ENCODE results near the gene CACTIN.

Gene CACTIN

DNA sequence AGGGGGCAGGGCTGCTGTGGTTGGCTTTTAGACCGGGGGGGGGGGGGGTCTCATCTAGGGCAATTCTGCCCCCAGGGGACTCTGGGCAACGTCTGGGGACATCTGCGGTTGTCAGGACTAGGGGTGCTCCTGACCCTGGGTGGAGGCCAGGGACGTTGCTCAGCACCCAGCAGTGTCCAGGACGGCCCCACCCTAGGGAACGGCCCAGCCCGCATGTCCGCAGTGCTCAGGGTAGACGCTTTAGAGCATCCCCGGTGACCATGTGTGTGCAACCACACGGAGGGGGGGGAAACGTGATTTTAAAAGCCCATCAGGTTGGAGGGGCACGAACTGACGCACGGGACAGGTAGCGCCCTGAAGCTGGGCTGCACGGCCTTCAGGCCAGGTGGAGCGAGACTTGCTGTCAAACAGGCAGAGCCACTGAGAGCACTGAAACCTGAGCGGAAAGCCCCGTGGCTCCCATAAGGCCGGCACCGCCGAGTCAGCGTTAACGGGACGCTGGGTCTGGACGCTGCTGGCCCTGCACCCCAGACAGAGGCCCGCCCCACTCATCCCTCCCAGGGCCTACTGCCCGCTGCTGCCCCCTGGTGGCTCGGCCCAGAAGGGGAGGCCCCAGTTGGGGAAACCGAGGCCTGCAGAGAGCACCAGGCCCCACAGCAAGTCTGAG lies 8.3 kb downstream of the CACTIN start:
- no peak overlapping the region for H3K27ac ChIP-seq
- TF ChIP-seq, protein P1, sequence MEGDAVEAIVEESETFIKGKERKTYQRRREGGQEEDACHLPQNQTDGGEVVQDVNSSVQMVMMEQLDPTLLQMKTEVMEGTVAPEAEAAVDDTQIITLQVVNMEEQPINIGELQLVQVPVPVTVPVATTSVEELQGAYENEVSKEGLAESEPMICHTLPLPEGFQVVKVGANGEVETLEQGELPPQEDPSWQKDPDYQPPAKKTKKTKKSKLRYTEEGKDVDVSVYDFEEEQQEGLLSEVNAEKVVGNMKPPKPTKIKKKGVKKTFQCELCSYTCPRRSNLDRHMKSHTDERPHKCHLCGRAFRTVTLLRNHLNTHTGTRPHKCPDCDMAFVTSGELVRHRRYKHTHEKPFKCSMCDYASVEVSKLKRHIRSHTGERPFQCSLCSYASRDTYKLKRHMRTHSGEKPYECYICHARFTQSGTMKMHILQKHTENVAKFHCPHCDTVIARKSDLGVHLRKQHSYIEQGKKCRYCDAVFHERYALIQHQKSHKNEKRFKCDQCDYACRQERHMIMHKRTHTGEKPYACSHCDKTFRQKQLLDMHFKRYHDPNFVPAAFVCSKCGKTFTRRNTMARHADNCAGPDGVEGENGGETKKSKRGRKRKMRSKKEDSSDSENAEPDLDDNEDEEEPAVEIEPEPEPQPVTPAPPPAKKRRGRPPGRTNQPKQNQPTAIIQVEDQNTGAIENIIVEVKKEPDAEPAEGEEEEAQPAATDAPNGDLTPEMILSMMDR (conservative IDR thresholded peaks at IDR 0.05), result peak; percentile 68

DNA sequence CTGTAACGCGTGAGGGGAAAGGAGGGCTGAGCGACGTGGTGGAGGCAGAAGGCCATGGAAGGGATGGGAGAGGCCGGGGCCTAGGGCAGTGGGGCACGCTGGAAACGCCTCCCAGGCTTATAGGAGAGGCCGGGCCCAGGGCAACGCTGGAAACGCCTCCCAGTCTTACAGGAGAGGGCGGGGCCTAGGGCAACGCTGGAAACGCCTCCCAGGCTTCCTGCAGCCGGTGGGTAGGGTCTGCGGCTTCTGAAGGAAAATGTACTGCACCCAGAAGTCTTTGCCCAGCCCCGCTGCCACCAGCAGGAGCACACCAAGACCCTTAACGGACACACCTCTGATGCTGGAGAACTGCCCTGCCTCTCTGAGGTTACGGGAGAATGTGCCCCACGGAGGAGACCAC lies 9.1 kb downstream of the CACTIN start:
- H3K27ac ChIP-seq, result no peak overlapping the region
- TF ChIP-seq, protein P1 (conservative IDR thresholded peaks at IDR 0.05), result no peak

DNA sequence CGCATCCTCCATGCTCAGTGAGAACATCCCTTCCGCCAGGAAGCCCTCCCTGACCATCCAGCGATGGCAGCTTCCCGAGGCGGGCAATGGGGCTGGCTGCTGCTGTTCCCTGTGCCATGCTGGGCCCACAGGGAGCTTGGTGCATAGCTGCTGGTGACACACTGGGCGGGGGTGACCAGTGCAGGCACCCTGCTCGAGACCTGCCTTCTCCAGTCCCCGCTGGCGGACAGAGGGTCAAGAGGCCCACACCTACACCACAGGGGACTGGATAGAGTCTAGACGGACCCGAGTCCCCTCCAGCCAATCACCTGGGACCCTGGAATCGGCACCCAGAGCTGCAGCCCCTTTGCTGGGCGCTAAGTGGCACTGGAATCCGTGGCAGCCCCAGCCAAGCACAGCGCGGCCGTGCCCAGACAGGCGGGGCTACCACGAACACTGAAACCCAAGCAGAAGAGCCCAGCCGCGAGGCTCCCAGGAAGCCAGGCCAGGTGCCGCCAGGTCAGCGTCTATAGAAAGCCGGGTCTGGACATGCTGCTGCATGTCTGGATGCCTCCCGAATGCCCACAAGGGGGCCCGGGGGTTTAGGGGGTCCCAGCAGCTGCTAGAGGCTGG lies 11.0 kb downstream of the CACTIN start:
- TF ChIP-seq, protein P1 (conservative IDR thresholded peaks at IDR 0.05), result no peak
- H3K27ac ChIP-seq, result no peak overlapping the region

DNA sequence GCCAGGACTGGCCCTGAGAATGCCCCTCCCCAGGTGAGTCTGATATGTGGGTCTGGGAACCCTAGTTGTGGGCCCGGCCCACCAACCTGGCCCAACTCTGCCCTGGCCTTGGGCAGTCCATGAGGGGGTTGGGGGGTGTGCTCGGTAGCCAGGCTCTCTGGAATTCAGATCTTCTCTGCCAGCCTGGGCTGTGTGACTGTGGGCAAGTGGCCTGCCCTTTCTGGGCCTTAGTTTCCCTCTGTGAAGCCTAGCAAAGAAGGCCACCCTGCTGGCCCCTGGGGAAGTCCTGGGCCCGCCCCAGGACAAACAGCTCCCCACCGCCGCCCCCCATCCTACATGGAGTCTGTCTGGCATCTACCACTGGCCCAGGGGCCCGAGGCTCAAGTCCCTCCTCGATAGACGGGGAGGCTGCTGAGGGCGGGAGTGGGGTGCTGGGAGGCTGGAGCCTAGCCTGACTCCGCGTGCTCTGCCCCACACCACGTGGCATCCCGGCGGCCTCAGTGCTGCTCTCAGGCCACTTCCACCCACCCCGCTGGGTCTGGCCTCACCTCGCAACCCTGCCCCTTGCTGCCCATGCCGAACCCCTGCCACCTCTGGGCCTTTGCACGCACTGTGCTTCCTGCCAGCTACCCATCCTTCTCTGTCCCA lies 11.6 kb downstream of the CACTIN start:
- TF ChIP-seq, protein P1 (conservative IDR thresholded peaks at IDR 0.05), result no peak
- H3K27ac ChIP-seq, result no peak overlapping the region

DNA sequence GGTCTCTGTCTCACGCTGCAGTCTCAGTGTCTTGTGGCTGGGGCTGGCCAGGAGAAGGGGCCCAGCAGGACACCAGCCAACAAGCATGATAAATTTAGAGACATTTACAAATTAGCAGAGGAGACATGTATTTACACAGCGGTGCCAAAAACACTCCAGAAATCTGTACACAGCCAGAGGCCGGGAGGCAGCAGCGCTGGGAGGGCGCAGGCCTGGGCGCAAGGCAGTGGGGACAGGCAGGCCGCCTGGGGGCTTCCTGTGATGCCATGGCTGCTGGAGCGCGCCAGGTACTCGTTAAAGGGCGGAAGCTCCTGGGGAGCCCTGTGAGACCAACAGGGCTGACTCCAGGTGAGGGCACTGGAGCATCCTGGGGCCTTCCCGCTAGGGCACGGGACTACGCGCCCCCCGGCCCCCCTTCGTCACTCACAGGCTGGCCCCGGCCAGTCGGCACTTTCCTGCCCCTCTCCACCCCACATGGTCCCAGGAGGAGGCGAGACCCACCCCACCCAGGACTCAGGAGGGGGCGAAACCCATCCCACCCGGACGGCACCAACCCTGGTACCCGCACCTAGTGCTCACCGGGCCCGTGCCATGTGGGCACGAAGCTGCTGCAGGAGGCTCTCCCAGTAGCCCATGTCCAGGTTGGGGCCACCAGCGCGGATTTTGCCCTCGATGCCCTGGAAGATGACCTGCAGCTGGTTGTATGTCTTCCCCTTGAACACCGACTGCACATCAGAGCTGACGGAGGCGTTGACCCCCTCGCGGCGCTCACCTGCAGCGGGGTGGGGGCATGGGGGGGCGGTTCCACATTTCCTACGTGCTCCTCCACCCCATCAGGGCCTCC lies 12.6 kb downstream of the CACTIN start:
- TF ChIP-seq, protein P1 (conservative IDR thresholded peaks at IDR 0.05), result no peak

GRCh38 chr19:3612901-3613741 lies 13.5 kb downstream of the CACTIN start:
- no peak overlapping the region for H3K27ac ChIP-seq
- TF ChIP-seq, protein P1 (conservative IDR thresholded peaks at IDR 0.05), result no peak

More for the DNA sequence above, 12.6 kb downstream of the CACTIN start:
- no peak overlapping the region for H3K27ac ChIP-seq
